H1 (cell line): ENCODE results near the gene ARHGAP27. TPM values are rescaled to one million over a fixed set of nuclear protein-coding genes. Genes with fewer than 3 reads are reported as not detected.

ENCODE experiments used
- CTCF ChIA-PET: fragments of 300-600 bp; sonication (Branson Sonifier 250); formaldehyde crosslinking; loops from one replicate; lab custom pipeline; 2021; ENCODE audit not compliant: partially characterized antibody; lab: Charles Lee
- POLR2A ChIA-PET: fragments of 300-600 bp; sonication (Branson Sonifier 250); formaldehyde crosslinking; loops from one replicate; lab custom pipeline; 2021; ENCODE audit warnings: inconsistent platforms; ENCODE audit not compliant: partially characterized antibody; lab: Charles Lee
- DNase-seq, 2 experiments: peaks; one replicate each; pipeline versions ENCODE4 v3.0.0 to v3.0.0-alpha.2; 2010 to 2022; ENCODE audit warnings: low spot score in 2 of 2, low read depth in 1 of 2, mixed read lengths in 1 of 2
- FAIRE-seq: peaks from 2 replicates; lab custom pipeline; 2011; peaks lifted over from hg19 to GRCh38; lab: Jason Lieb, UNC
- H2AFZ ChIP-seq: 2 replicates; pipeline ENCODE4 v1.8.1; 2012; ENCODE audit warnings: low read length, inconsistent platforms
- H2AK5ac ChIP-seq: 2 replicates; pipeline ENCODE4 v1.6.1; 2013; ENCODE audit warnings: low read depth, low read length
- H2BK120ac ChIP-seq: replicated peaks from 2 replicates; pipeline ENCODE3; 2013; ENCODE audit warnings: low read depth, low read length, inconsistent platforms
- H2BK12ac ChIP-seq: 2 replicates; pipeline ENCODE4 v1.6.1; 2013; ENCODE audit warnings: low read depth, low read length
- H2BK15ac ChIP-seq: 2 replicates; pipeline ENCODE4 v1.6.1; 2013; ENCODE audit warnings: low read length
- H2BK20ac ChIP-seq: 2 replicates; pipeline ENCODE4 v1.6.1; 2013; ENCODE audit warnings: low read length
- H2BK5ac ChIP-seq: 2 replicates; pipeline ENCODE4 v1.6.1; 2013; ENCODE audit warnings: low read depth, low read length
- H3K14ac ChIP-seq: 2 replicates; pipeline ENCODE4 v1.6.1; 2013; ENCODE audit warnings: inconsistent platforms; ENCODE audit not compliant: insufficient read length
- H3K18ac ChIP-seq: 2 replicates; pipeline ENCODE4 v1.6.1; 2013; ENCODE audit warnings: low read length; ENCODE audit errors: extremely low read depth
- H3K23ac ChIP-seq: 2 replicates; pipeline ENCODE4 v1.6.1; 2013; ENCODE audit warnings: inconsistent platforms; ENCODE audit not compliant: insufficient read length
- H3K23me2 ChIP-seq: 2 replicates; pipeline ENCODE4 v1.6.1; 2013; ENCODE audit warnings: low read depth, low read length
- H3K27ac ChIP-seq: 2 replicates; pipeline ENCODE4 v1.6.1; 2011; ENCODE audit warnings: low read depth, low read length, inconsistent platforms
- H3K27me3 ChIP-seq, 4 experiments: replicated peaks in 1 of 4; 1 replicate in 1 of 4; 2 replicates in 3 of 4; pipeline versions ENCODE4 v1.6.1 to v1.8.1; 2011 to 2013; ENCODE audit warnings: low read length in 3 of 4, mild to moderate bottlenecking in 3 of 4, inconsistent platforms in 2 of 4, mixed read lengths in 2 of 4, moderate library complexity in 1 of 4; ENCODE audit not compliant: control insufficient read depth in 3 of 4, insufficient read depth in 3 of 4; ENCODE audit errors: extremely low read depth in 1 of 4
- H3K36me3 ChIP-seq, 4 experiments: 2 replicates each; pipeline versions ENCODE4 v1.6.1 to v1.8.1; 2011 to 2013; ENCODE audit warnings: mild to moderate bottlenecking in 4 of 4, low read length in 3 of 4, moderate library complexity in 2 of 4, control low read depth in 1 of 4, inconsistent platforms in 1 of 4; ENCODE audit not compliant: insufficient read depth in 4 of 4, control insufficient read depth in 2 of 4
- H3K4ac ChIP-seq: replicated peaks from 2 replicates; pipeline ENCODE3; 2013; ENCODE audit warnings: low read length, low read depth, mixed read lengths, inconsistent platforms; ENCODE audit not compliant: insufficient read length
- H3K4me1 ChIP-seq, 4 experiments: replicated peaks in 1 of 4; 1 replicate in 1 of 4; 2 replicates in 3 of 4; pipeline versions ENCODE4 v1.6.1 to v1.8.1; 2011 to 2013; ENCODE audit warnings: low read length in 3 of 4, inconsistent platforms in 2 of 4, mixed read lengths in 1 of 4; ENCODE audit not compliant: insufficient read depth in 4 of 4, control insufficient read depth in 3 of 4
- H3K4me2 ChIP-seq, 2 experiments: 2 replicates each; pipeline versions ENCODE4 v1.6.1 to v1.8.1; 2011 to 2013; ENCODE audit warnings: low read depth in 2 of 2, low read length in 2 of 2, control low read depth in 1 of 2, inconsistent platforms in 1 of 2, mild to moderate bottlenecking in 1 of 2; ENCODE audit not compliant: insufficient read depth in 1 of 2
- H3K4me3 ChIP-seq, 4 experiments: fragments of 200-600, 300-600 bp in 1 of 4; sonication (generic), shearing (Covaris generic), sonication (Bioruptor Twin) in 1 of 4; 2 replicates each; pipeline versions ENCODE4 v1.5.1 to v1.8.1; 2011 to 2016; ENCODE audit warnings: low read length in 4 of 4, low read depth in 3 of 4, control low read depth in 2 of 4, inconsistent platforms in 2 of 4, mild to moderate bottlenecking in 2 of 4, mixed read lengths in 1 of 4, moderate library complexity in 1 of 4; ENCODE audit not compliant: insufficient read depth in 2 of 4; ENCODE audit errors: extremely low read depth in 1 of 4
- H3K56ac ChIP-seq: replicated peaks from 2 replicates; pipeline ENCODE3; 2013; ENCODE audit warnings: low read depth, mild to moderate bottlenecking, mixed read lengths, low read length, inconsistent platforms; ENCODE audit not compliant: insufficient read length
- H3K79me1 ChIP-seq: 2 replicates; pipeline ENCODE4 v1.6.1; 2013; ENCODE audit warnings: low read depth, low read length, control low read depth
- H3K79me2 ChIP-seq, 2 experiments: 2 replicates each; pipeline versions ENCODE4 v1.6.1 to v1.8.1; 2012 to 2013; ENCODE audit warnings: low read length in 2 of 2, mild to moderate bottlenecking in 2 of 2, inconsistent platforms in 1 of 2; ENCODE audit not compliant: insufficient read depth in 2 of 2, control insufficient read depth in 1 of 2
- H3K9ac ChIP-seq, 4 experiments: replicated peaks in 1 of 4; 1 replicate in 1 of 4; 2 replicates in 3 of 4; pipeline versions ENCODE4 v1.6.1 to v1.8.1; 2011 to 2013; ENCODE audit warnings: low read depth in 3 of 4, low read length in 3 of 4, control low read depth in 2 of 4, mild to moderate bottlenecking in 2 of 4, moderate library complexity in 2 of 4, inconsistent platforms in 1 of 4; ENCODE audit errors: extremely low read depth in 1 of 4
- H3K9me3 ChIP-seq, 2 experiments: 2 replicates each; pipeline versions ENCODE4 v1.6.1 to v1.8.1; 2012 to 2013; ENCODE audit warnings: mild to moderate bottlenecking in 2 of 2, moderate library complexity in 2 of 2, control low read depth in 1 of 2, inconsistent platforms in 1 of 2, low read depth in 1 of 2, low read length in 1 of 2, mixed read lengths in 1 of 2; ENCODE audit not compliant: insufficient read depth in 2 of 2
- H4K20me1 ChIP-seq, 2 experiments: replicated peaks in 1 of 2; 2 replicates each; pipeline versions ENCODE3 to v1.8.1; 2011 to 2013; ENCODE audit warnings: inconsistent platforms in 2 of 2, low read length in 2 of 2, mild to moderate bottlenecking in 1 of 2; ENCODE audit not compliant: insufficient read depth in 2 of 2, control insufficient read depth in 1 of 2
- H4K5ac ChIP-seq: 2 replicates; pipeline ENCODE4 v1.6.1; 2013; ENCODE audit warnings: low read length, low read depth, mixed read lengths, inconsistent platforms; ENCODE audit not compliant: insufficient read length
- H4K8ac ChIP-seq: 2 replicates; pipeline ENCODE4 v1.8.0; 2013; ENCODE audit warnings: mild to moderate bottlenecking, moderate library complexity, low read length, inconsistent platforms; ENCODE audit not compliant: insufficient read depth; ENCODE audit errors: extremely low read depth
- H4K91ac ChIP-seq: replicated peaks from 2 replicates; pipeline ENCODE3; 2013; ENCODE audit warnings: low read length, mixed read lengths, inconsistent platforms; ENCODE audit not compliant: insufficient read length
- ASH2L ChIP-seq: fragments of 200-600, 300-600 bp; sonication (generic); IDR thresholded peaks from one replicate; pipeline ENCODE4 v1.7.1; 2017; ENCODE audit warnings: low read length
- BACH1 ChIP-seq: IDR thresholded peaks from 2 replicates; pipeline ENCODE4 v1.6.1; 2012; ENCODE audit warnings: low read length, improper control_type of control experiment
- BCL11A ChIP-seq, 2 experiments: IDR thresholded peaks; one replicate each; pipeline ENCODE4 v1.6.1; 2011; ENCODE audit warnings: low read depth in 2 of 2, low read length in 2 of 2, mild to moderate bottlenecking in 2 of 2
- EGR1 ChIP-seq: IDR thresholded peaks from 2 replicates; pipeline ENCODE4 v1.6.1; 2011; ENCODE audit warnings: low read depth, low read length, borderline replicate concordance
- EP300 ChIP-seq, 2 experiments: IDR thresholded peaks; 1 replicate in 1 of 2; 2 replicates in 1 of 2; pipeline ENCODE4 v1.6.1; 2011 to 2012; ENCODE audit warnings: low read depth in 2 of 2, low read length in 2 of 2, mild to moderate bottlenecking in 2 of 2, borderline replicate concordance in 1 of 2, inconsistent platforms in 1 of 2, moderate library complexity in 1 of 2
- FOSL1 ChIP-seq: IDR thresholded peaks from 2 replicates; pipeline ENCODE4 v1.6.1; 2011; ENCODE audit warnings: mild to moderate bottlenecking, low read depth, low read length, moderate library complexity; ENCODE audit not compliant: insufficient read depth
- GTF2F1 ChIP-seq: IDR thresholded peaks from 2 replicates; pipeline ENCODE4 v1.6.1; 2012; ENCODE audit warnings: low read depth, low read length, improper control_type of control experiment, borderline replicate concordance
- KDM5A ChIP-seq: fragments of 200-600 bp; IDR thresholded peaks from 2 replicates; pipeline ENCODE4 v1.7.1; 2012; ENCODE audit warnings: mild to moderate bottlenecking, low read length, inconsistent platforms, mixed read lengths
- SAP30 ChIP-seq: fragments of 300-600 bp; sonication (generic); IDR thresholded peaks from 2 replicates; pipeline ENCODE4 v1.7.1; 2012; ENCODE audit warnings: low read length, moderate library complexity, mild to moderate bottlenecking, inconsistent platforms; ENCODE audit not compliant: insufficient read depth, insufficient replicate concordance
- SIN3A ChIP-seq, 2 experiments: IDR thresholded peaks in 1 of 2; conservative IDR thresholded peaks in 1 of 2; 2 replicates each; pipeline ENCODE4 v1.6.1; 2011 to 2012; ENCODE audit warnings: low read length in 2 of 2, improper control_type of control experiment in 1 of 2, low read depth in 1 of 2, mild to moderate bottlenecking in 1 of 2
- YY1 ChIP-seq: IDR thresholded peaks from 2 replicates; pipeline ENCODE4 v1.6.1; 2011; ENCODE audit warnings: low read depth, mild to moderate bottlenecking, low read length
- WGBS, 2 experiments: shearing (Covaris generic) in 1 of 2; methylation state at CpG; one replicate each; pipeline versions ENCODE4 v1.1.6 to v1.1.7; 2013 to 2015; ENCODE audit warnings: low lambda C conversion rate in 2 of 2, mixed read lengths in 2 of 2, inconsistent platforms in 1 of 2, low coverage in 1 of 2, missing lambda C conversion rate in 1 of 2; ENCODE audit not compliant: insufficient replicate concordance in 2 of 2, insufficient coverage in 1 of 2, insufficient read length in 1 of 2; ENCODE audit errors: extremely low coverage in 1 of 2, missing lambda C conversion rate in 1 of 2; 5-methylcytosine and 5-hydroxymethylcytosine counted together
- polyA plus RNA-seq, 7 experiments: library from polyadenylated mRNA; depleted of rRNA in 3 of 7; stranded (reverse) in 5 of 7; unstranded in 2 of 7; fragments of >200 nt in 5 of 7; fragments of 200-250 nt in 2 of 7; gene quantifications; 1 replicate in 5 of 7; 2 replicates in 1 of 7; 4 replicates in 1 of 7; pipeline versions ENCODE4 v1.2.1 to v1.2.3, GENCODE V29; 2011 to 2013; ENCODE audit warnings: missing spikeins in 2 of 7, mixed read lengths in 2 of 7
- total RNA-seq: library from RNA; stranded (reverse); fragmentation: NEBNext Ultra II Directional; extraction: Animal tissue kit (Norgen Biotek cat#: 25700); gene quantifications from 2 replicates; pipeline ENCODE4 v1.2.1, GENCODE V29; 2021
- TF ChIP-seq, protein P1 (sequence below): IDR thresholded peaks from 2 replicates; pipeline ENCODE4 v1.6.1; 2012; ENCODE audit warnings: low read length, inconsistent platforms

Gene ARHGAP27
- total and polyA plus RNA-seq, 2 of the 8 experiments (the other 6 are each of a cell fraction or from before 2014, with no cell fraction given) = 11.6 to 13.1 TPM

DNA sequence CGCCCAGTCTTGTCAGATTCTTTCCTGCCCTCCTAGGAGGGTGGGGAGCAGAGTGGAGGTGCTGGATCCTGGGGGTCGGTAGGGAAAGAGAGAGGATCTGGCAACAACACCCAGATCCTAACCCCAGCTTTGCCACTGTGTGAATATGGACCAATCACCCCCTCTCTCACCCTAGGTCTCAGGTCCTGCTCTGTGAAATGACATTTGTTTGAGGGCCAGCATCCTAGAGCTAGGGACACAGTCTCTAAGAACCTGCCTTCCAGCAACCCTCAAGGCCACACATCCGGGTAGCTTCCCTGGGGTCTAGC, 87.5 kb downstream of the ARHGAP27 start:
- H3K4me2 ChIP-seq = no peak overlapping the region
- no peaks in the 10 kb centered on the region for H3K79me2 ChIP-seq
- no peak for DNase-seq
- H2BK12ac ChIP-seq = peak overlapping the region; percentile 50; the same call in 1 of the 2 replicates
- POLR2A ChIA-PET = interaction anchor here (1.1 kb wide), 1 partner anchor 29 kb away, joined by 5 read pairs; the partner anchor contains the start of gene MAP3K14
- no peak overlapping the region for H3K9ac ChIP-seq
- H3K4ac ChIP-seq = no peak overlapping the region
- H2BK20ac ChIP-seq = 0 out of 2 replicates have a peak overlapping the region, but pooled peaks have one; percentile 32
- CTCF ChIA-PET = interaction anchor here (0.8 to 1.7 kb wide), 6 partner anchors 9 to 89 kb away, joined by 3 to 8 read pairs (median 3); no protein-coding TSS in a partner anchor
- H3K79me1 ChIP-seq = no peaks in the 10 kb centered on the region
- H3K23ac ChIP-seq = no peak overlapping the region
- 0 out of 2 replicates have a peak overlapping the region, but pooled peaks have one; percentile 5 for H2AFZ ChIP-seq
- no peaks in the 10 kb centered on the region for H3K27me3 ChIP-seq
- H2BK120ac ChIP-seq = no peak overlapping the region
- H2AK5ac ChIP-seq = 0 out of 2 replicates have a peak overlapping the region, but pooled peaks have one; percentile 24
- no peak overlapping the region for H4K5ac ChIP-seq
- no peak overlapping the region for H3K18ac ChIP-seq
- H3K4me1 ChIP-seq = peaks cover 2 to 8% (median 4%) of the 10 kb centered on the region in 4 experiments; a peak in 6 of 7 replicates
- no peaks in the 10 kb centered on the region for H3K23me2 ChIP-seq
- H3K27ac ChIP-seq = no peak overlapping the region
- no peaks in the 10 kb centered on the region for H4K20me1 ChIP-seq
- H4K8ac ChIP-seq = no peak overlapping the region
- no peaks in the 10 kb centered on the region for H3K36me3 ChIP-seq
- WGBS, 2 experiments = 96% methylated on average over 3 of the region's 3 CpGs; no CpG with 5 or more reads in 1 of the 2 experiments
- no peak overlapping the region for H3K14ac ChIP-seq
- H2BK5ac ChIP-seq = no peak overlapping the region
- no peaks in the 10 kb centered on the region for H3K9me3 ChIP-seq
- FAIRE-seq = no peak
- no peak overlapping the region for H3K56ac ChIP-seq
- H4K91ac ChIP-seq = no peak overlapping the region
- no peak overlapping the region for H2BK15ac ChIP-seq
- no peak overlapping the region for H3K4me3 ChIP-seq
- no peak for TF ChIP-seq SIN3A (conservative IDR thresholded peaks at IDR 0.05 in 1 of 2, IDR thresholded peaks at IDR 0.05 in 1 of 2; ENCODE audit: low read depth in 1 of 2, low read length in 2 of 2)
- TF ChIP-seq FOSL1 = no peak
- no peak for TF ChIP-seq EP300 (IDR thresholded peaks at IDR 0.05; ENCODE audit: borderline replicate concordance in 1 of 2, low read depth in 2 of 2, low read length in 2 of 2)
- TF ChIP-seq GTF2F1 = no peak
- TF ChIP-seq ASH2L = no peak
- no peak for TF ChIP-seq SAP30
- no peak for TF ChIP-seq YY1
- no peak for TF ChIP-seq BCL11A (IDR thresholded peaks at IDR 0.05; ENCODE audit: low read depth in 2 of 2, low read length in 2 of 2)
- TF ChIP-seq, protein P1, sequence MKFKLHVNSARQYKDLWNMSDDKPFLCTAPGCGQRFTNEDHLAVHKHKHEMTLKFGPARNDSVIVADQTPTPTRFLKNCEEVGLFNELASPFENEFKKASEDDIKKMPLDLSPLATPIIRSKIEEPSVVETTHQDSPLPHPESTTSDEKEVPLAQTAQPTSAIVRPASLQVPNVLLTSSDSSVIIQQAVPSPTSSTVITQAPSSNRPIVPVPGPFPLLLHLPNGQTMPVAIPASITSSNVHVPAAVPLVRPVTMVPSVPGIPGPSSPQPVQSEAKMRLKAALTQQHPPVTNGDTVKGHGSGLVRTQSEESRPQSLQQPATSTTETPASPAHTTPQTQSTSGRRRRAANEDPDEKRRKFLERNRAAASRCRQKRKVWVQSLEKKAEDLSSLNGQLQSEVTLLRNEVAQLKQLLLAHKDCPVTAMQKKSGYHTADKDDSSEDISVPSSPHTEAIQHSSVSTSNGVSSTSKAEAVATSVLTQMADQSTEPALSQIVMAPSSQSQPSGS = no peak
- TF ChIP-seq BACH1 = no peak
- TF ChIP-seq EGR1 = no peak
- TF ChIP-seq KDM5A = no peak
